GM19438 (cell line): ENCODE results near the gene ATP5MG.
"Not testable (repeated sequence)": the region's sequence is repeated elsewhere in the genome, so short reads cannot be mapped to it uniquely, and the experiment has no call there.

Source experiments
- ATAC-seq: cut with Tn5 transposase; IDR thresholded peaks from one replicate; pipeline ENCODE4 v1.9.1; 2021; ENCODE audit warnings: low read depth; ENCODE audit not compliant: unreplicated experiment

Gene ATP5MG

GRCh38 chr11:118406599-118407166 lies 5.3 kb downstream of the ATP5MG start:
- no peak for ATAC-seq

DNA sequence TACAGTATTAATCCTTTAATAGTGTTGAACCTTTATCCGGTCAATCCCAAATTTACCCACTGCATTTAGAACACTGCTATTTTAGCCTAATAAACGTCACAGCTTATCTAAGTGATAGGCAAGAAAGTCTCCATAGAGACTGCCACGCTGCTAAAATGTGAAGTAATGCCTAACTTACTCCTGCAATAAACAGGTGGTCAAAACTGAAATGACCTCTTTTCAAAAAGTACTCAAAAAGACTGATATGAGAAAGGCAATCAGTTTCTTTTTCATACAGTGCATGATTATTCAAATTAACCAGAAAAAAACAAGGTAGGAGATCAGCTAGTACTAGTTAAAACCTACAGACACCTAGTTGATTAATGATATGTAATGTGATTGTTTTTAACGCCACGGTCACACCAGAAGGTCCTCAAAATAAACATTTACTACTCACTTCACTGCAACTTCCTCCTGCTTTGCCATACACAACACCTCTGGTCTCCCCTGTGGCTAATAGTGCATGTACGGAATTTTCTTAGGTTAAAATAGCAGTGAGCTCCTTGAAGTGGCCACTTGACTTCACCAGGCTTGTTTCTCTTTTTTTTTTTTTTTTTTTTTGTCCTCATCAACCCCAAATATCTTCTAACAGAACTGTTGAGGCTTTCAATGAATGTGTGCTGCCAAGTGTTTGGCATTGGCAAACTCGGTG lies 8.8 kb downstream of the ATP5MG start:
- no peak for ATAC-seq

- ATAC-seq, result no peak
Measured at GRCh38 chr11:118411530-118411929, 10.1 kb downstream of the ATP5MG start.

GRCh38 chr11:118412921-118413320 lies 11.5 kb downstream of the ATP5MG start:
- no peak for ATAC-seq

- no peak for ATAC-seq
Measured at GRCh38 chr11:118415062-118415738, 13.8 kb downstream of the ATP5MG start.

DNA sequence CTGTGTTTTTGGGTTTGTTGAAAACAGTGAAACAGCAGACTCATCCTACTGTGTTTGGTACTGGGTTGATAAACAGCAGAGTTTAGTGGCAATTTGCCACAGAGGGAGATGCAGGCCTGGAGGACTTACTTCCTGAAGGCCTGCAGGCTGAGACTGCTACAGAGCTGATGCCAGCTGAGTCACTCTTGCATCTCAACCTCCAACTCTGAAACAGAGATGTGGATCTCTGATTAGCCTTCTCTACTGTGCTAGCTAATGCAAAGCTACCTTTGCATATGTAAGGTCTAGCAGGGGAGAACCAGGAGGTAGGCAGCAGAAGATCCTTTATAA lies 14.3 kb downstream of the ATP5MG start:
- ATAC-seq, result no peak

DNA sequence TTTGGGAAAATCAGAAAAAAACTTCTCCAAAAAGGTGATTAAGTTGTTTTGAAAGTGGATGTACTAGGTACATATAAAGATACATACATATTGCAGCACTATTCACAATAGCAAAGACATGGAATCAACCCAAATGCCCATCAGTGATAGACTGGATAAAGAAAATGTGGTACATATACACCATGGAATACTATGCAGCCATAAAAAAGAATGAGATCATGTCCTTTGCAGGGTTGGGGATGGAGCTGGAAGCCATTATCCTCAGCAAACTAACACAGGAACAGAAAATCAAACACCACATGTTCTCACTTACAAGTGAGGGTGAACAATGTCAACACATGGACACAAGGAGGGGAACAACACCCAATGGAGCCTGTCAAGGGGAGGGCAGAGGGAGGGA lies 15.5 kb downstream of the ATP5MG start:
- ATAC-seq, result not testable (repeated sequence)

DNA sequence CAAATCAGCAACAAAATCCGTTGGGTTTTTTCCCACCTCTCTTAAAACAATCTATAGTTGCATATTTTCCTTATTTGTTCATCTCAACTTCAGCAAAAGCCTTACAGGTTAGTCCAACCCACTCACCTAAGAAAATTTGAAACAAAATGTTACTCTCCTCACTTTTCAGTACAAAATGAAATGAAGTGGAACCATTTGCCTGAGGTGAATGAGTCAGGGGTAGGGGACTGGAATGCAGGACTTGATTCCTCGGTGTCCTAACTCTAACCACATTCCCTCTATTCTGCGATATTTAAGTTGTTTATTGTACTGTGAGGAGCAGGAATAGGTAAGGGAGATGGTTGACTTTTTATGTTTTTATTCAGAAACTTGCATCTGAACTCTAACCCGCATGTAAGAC lies 16.4 kb downstream of the ATP5MG start:
- ATAC-seq, result no peak

- no peak for ATAC-seq
Measured at GRCh38 chr11:118418766-118419165, 17.4 kb downstream of the ATP5MG start.

DNA sequence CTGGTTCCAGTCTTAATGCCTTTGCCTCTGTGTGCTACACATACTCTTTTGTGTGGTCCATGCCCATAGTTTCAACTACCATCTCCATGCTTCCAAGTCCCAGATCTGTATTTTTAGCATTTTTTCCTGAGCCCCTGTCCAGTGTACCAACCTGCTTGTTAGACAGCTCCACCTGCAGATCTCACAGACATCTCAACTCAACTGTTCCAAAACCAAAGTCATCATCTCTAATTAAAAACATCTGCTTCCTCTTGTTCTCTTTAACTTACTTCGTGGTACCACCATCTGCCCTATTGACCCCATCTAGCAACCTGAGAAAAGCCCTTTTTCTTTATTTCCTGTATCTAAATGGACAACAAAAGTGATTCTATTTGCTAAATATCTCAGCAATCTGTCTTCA lies 26.3 kb downstream of the ATP5MG start:
- no peak for ATAC-seq

DNA sequence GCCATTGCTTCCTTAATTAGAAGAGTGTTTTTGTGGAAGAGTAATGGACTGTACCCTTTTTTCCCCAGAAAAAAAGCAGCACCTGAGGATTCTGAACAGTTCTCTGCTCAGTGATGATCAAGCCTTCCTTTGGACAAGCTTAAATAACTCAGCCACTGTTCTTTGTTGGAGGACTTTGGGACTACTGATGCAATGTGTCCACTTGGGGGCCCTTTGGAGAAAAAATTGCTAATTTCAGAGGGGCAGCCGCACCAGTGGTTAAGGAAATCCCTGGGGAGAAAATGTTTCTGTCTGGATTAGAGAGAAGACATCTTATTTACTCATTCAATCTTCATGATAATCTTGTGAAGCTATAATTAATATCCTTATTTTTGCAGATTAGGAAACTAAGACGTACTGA lies 29.6 kb downstream of the ATP5MG start:
- ATAC-seq, result no peak

DNA sequence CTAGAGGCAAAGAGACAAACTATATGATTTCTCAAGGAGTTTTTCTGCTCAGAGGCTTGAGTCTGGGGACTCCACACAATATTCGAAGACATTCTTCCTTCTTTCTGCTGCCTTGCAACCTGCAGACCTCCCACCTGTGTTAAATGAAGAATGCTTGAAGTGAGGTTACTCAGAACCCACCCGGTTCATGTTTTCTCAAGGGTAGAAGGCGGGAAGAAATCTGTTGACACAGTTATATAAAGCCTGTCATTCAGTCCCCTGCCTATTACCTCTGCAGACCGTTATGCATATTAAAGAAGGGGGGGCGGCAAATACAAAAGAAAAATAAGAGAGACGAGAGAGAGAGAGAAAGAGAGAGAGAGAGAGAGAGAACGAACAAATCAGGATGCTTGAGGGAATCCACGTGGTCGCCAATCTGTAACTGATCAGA lies 32.7 kb downstream of the ATP5MG start:
- ATAC-seq, result no peak

- ATAC-seq, result no peak
Measured at GRCh38 chr11:118434553-118435289, 33.3 kb downstream of the ATP5MG start.

DNA sequence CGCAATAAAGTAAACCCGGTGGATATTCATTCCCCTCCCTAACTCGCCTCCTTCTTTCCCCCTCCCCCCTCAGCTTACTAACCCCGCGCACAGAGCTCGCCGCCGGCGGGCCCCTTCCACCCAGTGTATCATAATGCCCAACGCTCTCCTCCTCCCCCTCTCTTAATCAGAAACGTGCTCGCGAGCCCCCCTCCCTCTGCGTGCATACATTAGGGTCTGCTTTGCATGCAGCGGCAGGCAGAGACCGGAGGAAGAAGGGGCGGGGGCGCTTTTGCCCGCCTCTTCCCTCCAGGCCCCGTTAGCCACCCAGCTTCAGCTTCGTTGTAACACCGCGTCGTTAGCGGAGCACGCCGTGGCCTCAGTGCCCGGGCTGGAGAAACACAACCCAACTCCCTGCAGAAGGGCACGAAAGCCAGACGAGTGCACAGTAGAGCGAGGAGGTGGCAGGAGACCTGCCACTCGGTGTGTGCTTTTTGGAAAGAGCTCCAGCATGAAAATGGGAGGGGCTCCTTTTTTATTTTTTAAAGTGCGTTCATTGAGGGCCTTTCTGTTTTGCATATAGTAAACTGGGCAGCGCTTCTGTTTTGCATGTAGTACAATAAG lies 34.0 kb downstream of the ATP5MG start:
- ATAC-seq, result peak; percentile 30

- peak; percentile 38 for ATAC-seq
Measured at GRCh38 chr11:118435893-118436624, 34.7 kb downstream of the ATP5MG start, which contains the start of gene KMT2A. TSS of gene KMT2A (plus strand) at chr11:118436492. CDS start at chr11:118436513, 21 bp downstream.

DNA sequence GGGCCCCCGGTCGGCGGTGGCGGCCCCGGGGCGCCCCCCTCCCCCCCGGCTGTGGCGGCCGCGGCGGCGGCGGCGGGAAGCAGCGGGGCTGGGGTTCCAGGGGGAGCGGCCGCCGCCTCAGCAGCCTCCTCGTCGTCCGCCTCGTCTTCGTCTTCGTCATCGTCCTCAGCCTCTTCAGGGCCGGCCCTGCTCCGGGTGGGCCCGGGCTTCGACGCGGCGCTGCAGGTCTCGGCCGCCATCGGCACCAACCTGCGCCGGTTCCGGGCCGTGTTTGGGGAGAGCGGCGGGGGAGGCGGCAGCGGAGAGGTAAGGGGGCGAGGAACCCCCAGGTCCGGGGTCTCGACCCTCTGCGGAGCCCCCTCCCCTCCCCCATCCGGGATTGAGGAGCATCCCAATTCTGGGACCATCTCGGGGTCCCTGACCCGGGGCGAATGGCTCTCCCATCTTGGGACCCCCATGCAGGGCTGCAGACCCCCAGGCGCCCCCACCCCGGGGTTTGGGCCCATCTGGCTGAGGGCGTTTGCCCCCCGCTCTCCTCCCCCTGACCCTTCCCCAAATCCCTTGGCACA lies 35.3 kb downstream of the ATP5MG start:
- ATAC-seq, result peak; percentile 14

DNA sequence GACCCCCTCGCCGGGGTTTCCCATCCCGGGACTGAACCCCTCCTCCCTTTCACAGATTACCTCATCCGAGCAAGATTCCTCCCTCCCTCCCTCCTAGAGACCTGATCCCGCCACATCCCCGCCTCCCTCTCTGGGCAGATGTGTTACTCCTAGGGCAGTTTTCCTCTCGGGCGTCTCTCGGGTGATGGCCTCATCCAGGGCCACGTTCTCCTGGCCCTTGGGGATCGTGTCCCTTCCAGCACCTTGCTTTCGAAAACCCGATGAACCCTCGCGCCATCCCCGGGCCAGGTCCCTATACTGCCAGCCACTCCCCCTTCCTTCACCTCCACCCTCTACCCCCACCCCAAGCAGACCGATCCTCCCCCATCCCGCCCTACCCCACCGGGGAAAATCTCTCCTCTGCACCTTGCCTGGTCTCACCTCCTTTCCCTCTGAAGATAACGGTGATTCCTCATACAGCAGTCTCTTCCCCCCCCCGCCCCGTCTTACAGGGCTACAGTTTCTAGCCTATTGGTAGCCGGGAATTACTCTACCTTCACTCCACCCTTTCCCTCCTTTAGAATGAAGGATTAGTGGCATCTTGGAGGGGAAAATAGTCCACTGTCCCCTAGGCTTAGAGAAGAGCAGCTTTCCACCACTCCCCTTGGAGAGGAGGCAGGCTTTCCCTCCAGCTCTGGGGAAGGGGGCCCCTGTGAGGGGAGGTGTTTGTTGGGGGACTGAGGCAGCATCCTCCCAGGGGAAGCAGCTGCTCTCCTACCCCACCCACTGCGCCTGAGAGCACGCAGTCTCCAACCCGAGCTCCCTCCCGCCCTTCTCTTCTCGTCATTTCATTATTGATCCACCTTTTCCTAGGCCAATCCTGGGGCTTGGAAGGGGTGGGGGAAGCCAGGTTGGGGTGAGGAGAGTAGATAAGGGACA lies 36.1 kb downstream of the ATP5MG start:
- no peak for ATAC-seq

- ATAC-seq, result no peak
Measured at GRCh38 chr11:118438314-118438931, 37.0 kb downstream of the ATP5MG start.
